ENCODE data around the gene NEO1.

GRCh38 chr15:73329501-73330200 is 277.4 kb downstream of the NEO1 start:
- TF ChIP-seq CTCF (IDR thresholded peaks at IDR 0.05; ENCODE audit: borderline replicate concordance, extremely low read depth, low read length, poor library complexity, severe bottlenecking) = no peak
- TF ChIP-seq EZH2 (IDR thresholded peaks at IDR 0.05; ENCODE audit: borderline replicate concordance, low read depth, low read length, severe bottlenecking) = no peak
